GM10266 (cell line): Measurements from ENCODE around the gene CAPNS1.
A peak's percentile ranks its signal among the peaks of the same experiment; 100 is the strongest.

Source experiments
- DNase-seq: peaks from one replicate; pipeline ENCODE4 v3.0.0; 2012; ENCODE audit errors: extremely low spot score
- TF ChIP-seq, protein P1 (sequence below): IDR thresholded peaks from 2 replicates; pipeline ENCODE4 v1.5.1; 2012; ENCODE audit warnings: mild to moderate bottlenecking, low read depth; ENCODE audit not compliant: control insufficient read depth, insufficient read depth; ENCODE audit errors: missing control alignments

CAPNS1 gene

DNA sequence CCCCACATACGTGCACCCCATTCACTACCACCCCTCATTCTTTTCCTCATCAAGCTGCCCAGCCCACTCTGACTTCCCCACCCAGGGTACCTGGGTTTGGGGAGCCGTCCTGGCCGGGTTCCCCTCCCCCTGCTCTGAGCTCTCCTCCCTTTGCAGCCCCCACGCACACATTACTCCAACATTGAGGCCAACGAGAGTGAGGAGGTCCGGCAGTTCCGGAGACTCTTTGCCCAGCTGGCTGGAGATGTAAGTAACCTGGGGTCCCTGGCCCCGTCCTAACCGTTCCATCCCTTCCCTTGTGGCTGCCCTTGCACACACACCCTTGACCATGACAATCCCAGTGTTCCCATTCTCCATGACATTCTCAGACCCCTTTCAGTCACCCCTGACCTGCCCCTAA, 2.6 kb downstream of the CAPNS1 start:
- no peak for DNase-seq
- TF ChIP-seq, protein P1, sequence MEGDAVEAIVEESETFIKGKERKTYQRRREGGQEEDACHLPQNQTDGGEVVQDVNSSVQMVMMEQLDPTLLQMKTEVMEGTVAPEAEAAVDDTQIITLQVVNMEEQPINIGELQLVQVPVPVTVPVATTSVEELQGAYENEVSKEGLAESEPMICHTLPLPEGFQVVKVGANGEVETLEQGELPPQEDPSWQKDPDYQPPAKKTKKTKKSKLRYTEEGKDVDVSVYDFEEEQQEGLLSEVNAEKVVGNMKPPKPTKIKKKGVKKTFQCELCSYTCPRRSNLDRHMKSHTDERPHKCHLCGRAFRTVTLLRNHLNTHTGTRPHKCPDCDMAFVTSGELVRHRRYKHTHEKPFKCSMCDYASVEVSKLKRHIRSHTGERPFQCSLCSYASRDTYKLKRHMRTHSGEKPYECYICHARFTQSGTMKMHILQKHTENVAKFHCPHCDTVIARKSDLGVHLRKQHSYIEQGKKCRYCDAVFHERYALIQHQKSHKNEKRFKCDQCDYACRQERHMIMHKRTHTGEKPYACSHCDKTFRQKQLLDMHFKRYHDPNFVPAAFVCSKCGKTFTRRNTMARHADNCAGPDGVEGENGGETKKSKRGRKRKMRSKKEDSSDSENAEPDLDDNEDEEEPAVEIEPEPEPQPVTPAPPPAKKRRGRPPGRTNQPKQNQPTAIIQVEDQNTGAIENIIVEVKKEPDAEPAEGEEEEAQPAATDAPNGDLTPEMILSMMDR: no peak

DNA sequence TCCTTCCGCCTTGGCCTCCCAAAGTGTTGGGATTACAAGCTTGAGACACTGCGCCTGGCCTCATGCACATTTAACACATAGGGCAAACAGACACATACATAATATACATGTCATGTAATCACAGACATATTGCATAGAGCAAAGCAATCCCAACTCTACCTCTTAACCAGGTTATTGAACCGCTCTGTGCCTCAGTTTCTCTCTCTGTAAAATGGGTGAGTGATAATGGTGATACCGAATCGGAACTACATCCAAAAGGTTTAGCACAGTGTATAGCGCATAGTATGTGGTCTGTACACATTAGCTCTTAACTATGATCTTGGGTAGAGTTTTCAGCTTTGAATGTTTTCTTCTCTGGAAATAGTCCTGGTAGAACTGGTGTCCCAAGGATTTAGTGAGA, 4.8 kb downstream of the CAPNS1 start:
- TF ChIP-seq, protein P1: no peak
- DNase-seq: no peak

DNA sequence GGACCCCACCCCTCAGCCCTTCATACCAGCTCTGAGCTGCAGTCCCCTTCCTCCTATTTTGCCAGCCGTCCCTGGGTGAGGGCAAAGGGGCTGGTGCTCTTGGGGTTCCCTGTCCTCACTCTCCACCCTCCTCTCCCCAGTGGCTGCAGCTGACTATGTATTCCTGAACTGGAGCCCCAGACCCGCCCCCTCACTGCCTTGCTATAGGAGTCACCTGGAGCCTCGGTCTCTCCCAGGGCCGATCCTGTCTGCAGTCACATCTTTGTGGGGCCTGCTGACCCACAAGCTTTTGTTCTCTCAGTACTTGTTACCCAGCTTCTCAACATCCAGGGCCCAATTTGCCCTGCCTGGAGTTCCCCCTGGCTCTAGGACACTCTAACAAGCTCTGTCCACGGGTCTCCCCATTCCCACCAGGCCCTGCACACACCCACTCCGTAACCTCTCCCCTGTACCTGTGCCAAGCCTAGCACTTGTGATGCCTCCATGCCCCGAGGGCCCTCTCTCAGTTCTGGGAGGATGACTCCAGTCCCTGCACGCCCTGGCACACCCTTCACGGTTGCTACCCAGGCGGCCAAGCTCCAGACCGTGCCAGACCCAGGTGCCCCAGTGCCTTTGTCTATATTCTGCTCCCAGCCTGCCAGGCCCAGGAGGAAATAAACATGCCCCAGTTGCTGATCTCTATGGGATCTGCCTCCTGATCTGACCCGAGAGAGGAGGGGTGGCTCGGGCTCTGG, 10.0 kb downstream of the CAPNS1 start:
- TF ChIP-seq, protein P1: no peak
- DNase-seq: no peak

DNA sequence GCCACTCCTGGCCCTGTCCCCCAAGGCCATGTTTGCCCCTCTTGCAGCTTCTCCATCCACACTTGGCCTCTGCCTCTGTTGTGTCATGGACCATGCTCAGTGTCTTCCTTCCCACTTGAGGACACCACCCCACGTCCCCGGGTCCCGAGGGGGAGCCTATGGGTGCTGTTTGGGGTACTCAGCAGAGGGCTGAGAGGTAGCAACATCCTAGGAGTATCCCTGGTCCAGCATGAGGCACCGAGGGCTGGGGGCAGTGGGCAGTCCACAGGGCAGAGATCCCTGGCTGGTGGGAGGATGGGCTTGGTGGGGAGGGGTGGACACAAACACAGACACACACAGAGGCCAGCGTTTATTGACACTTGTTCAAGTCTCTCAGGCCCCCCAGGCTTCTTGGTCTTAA, 10.7 kb downstream of the CAPNS1 start:
- DNase-seq: no peak
- TF ChIP-seq, protein P1: no peak

DNA sequence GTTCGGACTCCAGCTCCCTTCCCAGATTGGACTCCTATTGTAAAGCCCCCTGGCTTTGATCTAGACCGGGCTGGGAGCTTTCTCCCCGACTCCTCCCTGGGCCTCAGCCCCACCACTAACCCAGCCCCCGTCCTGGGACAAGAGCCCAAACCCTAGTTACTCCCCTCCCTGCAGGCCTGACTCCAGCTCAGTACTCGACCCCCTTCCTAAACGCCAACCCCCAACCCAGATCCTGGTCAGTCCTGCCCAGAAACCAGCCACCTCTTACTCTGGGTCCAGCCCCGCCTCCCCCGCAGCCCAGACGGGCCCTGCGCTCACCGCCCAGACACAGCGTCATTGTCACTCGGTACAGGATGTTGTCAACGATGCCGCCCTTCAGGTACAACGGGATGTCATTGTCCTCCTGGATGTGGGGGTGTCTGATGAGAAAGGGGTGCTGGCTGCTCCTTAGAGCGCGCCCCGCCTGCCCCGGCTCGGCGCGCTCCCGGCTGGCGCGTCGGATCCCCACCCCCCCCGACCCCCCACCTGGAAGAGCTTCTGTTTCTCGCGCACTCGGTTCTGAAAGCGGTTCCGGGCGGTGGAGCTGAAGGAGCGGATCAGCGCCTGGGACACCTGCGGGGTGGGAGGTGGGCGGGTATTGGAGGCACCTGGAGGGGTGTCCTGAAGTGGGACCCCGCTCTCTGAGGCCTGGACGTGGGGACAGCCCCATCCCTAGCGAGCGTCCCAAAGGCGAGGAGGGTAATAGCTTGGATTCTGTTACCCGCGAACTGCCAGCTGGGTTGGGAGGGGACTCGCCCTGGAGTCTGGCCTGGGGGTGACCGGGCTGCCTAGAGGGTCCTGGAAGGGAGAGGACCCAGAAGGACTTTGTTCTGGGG, 11.5 kb downstream of the CAPNS1 start:
- peak; percentile 48 for DNase-seq
- TF ChIP-seq, protein P1: no peak

DNA sequence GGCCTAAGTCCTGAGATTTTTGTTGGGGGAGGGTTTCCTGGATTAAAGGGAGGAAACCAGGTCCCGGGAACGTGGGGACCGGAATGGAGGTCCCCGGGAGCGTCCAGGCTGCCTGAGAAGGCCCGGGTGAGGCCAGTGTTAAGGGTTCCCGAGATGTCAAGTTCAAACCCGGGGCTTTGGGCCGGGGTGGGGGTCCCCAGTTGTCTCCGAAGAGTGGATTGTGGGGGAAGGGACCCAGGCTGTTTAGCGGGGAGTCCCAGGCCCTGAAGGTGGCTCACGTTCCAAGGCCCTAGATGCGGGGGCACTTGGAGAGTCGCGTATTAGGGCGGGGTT, 12.1 kb downstream of the CAPNS1 start:
- TF ChIP-seq, protein P1: no peak
- peak; percentile 48 for DNase-seq
